CD4-positive, alpha-beta T cell treated with Interleukin-6 at 100 ng/mL for 8 hours (primary cell): ENCODE data around the gene L3MBTL3.
A peak's percentile ranks its signal among the peaks of the same experiment; 100 is the strongest.
"Not testable (repeated sequence)": the region's sequence is repeated elsewhere in the genome, so short reads cannot be mapped to it uniquely, and the experiment has no call there.

Source experiments
- DNase-seq: peaks from one replicate; pipeline ENCODE4 v3.0.0-alpha.2; 2020; ENCODE audit warnings: mixed read lengths, low spot score

L3MBTL3 gene

DNA sequence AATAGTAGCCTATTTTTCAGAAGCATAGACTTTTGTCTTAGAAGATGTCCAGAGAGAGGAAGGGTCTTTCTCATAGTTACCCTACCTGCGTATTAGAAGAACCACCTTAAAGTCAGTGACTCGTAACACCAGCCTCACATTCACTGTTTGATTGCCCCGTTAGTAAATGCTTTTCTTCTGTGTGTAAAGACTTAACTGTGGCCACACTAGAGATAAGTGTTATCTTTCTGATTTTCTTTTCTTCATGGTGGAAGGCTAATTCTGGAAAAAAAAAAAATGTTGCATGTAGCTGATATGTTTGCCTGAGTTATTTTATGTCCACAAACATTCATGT, 120.5 kb downstream of the L3MBTL3 start:
- DNase-seq, result no peak

DNA sequence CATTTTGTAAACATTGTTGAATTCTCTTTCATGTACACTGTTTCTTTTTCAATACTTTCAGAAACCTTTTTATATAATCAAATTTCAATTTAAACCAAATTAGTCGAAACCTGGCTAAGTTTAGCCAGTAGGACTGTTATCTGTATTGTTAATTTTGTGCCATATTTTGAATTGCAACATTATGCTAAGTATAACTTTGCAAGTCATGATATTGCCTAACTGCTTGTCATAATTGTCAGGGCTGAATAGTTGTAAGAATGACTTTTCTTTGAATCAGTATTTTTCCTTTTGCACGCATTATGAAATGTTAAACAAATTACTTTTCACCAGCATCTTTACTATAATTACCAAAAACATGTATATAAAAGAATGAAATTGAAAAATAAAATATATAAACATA, 121.7 kb downstream of the L3MBTL3 start:
- DNase-seq, result no peak

DNA sequence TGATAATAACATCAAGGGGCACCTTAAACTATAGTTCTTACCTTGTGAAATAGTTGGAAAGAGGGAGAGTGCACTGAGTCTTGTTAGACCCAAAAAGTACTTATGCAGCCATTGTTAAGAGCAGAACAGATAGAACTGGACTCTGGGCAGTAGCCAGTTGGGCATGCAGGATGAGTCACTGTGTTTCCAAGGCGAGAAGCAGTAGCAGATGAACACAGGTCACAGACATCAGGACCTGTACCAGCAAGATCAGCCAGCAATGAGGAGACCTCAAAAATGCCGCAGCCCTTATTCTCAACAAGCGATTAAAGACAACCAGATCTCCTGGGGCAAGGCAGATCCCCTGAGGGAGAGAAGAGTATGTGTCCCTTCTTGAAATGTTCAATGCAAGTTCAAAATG, 125.3 kb downstream of the L3MBTL3 start:
- DNase-seq, result no peak

DNA sequence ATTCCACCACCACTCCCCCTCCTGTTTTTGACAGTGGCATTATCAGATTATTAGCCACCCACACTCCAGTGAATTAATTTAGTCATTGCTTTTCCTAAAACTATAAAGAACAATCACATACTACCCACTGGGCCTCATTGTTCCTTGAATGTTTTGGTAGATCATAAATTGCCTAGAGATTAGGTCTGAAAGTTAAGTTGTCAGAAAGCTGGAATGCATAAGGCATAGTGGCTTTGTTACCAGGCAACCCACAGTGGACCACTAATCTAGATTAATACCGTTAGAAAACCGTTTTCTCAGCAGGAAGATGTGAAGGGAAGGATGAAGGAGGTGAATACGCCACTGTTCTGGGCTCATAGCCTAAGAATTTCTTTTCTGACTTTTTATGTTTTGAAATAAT, 128.7 kb downstream of the L3MBTL3 start:
- DNase-seq, result no peak

DNA sequence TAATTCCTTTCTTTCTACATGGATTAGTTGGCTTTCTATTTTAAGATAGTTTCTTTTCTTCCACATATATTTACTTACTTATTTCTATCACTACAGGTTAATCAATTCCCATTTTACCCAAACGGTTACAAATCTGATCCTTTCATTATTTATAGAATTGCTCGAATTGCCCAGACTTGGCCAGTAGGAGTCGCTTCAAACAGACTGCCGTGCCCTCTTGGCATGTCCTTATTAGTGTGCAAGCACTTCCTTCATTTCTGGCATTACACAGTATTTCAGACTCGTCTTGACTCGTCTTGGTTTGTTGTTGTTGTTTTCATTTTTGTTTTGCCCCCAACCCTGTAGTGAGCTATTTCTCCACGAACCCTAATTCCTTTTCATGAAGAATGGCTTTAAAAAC, 129.8 kb downstream of the L3MBTL3 start:
- peak; percentile 33 for DNase-seq

DNA sequence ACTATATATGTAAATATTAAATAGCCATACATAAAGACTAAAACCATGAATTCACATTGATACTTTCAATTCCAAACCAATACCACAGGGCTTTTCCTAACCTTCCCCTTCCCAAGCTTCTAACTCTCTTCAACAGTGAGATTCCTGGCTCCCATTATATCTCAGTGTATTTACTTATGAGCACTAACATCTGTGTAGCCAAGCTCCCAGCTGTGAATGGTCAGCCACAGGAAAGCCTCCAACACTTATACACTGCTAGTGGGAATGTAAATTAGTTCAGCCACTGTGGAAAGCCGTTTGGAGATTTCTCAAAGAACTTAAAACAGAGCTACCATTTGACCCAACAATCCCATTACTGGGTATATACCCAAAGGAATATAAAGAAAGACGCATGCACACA, 130.6 kb downstream of the L3MBTL3 start:
- not testable (repeated sequence) for DNase-seq

DNA sequence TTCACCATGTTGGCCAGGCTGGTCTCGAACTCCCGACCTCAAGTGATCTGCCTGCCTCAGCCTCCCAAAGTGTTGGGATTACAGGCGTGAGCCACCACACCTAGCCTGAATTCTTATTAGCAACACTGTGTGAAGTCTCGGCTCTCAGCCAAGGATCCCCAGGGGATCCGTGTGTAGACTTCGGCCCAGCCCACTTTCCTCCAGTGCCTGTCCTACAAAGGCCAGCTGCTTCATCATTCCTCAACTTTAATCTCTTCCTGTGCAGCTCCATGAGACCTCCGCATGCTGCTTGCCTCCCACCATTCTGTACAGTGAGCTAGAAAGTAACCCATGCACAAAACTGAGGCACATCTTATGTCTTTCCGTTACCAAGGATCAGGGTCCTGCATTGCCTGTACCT, 132.5 kb downstream of the L3MBTL3 start:
- no peak for DNase-seq

DNA sequence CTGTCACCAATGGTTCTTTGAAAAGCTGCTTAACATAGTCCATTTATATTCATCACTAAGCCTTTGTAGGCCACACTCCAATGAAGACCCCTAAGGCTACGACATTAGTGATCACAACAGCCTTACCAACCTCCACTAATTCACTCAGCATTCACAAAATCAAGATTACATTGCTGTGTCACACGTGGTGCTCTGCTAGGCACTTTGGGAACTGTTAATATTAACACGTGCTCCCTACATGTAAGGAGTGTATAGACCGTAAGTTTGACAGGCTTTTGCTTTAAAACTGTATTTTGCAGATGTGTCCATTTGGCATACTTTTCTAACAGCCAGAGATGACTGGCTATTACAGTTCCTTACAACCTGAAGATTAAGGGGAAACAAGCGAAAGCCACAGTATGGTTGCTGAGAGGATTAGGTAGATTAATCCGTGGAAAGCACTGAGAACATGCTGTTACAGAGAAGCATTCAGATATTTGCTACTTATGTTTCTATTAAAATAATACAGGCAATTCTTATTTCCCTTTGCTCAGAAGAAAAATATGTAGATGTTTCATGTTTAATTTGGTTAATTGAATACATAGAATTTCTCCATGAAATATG, 134.6 kb downstream of the L3MBTL3 start:
- DNase-seq, result no peak

DNA sequence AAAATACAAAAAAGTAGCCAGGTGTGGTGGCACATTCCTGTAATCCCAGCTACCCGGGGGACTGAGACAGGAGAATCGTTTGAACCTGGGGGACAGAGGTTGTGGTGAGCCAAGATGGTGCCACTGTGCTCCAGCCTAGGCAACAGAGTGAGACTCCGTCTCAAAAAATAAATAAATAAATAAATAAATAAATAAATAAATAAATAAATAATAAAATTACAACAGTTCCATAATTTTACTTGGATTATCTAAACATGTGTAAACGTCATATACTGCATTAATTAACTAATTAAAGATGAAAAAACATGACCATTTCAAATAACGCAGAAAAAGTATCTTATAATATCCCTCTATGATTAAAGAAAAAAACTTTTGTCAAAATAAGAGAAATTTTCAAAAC, 138.5 kb downstream of the L3MBTL3 start:
- DNase-seq, result no peak

DNA sequence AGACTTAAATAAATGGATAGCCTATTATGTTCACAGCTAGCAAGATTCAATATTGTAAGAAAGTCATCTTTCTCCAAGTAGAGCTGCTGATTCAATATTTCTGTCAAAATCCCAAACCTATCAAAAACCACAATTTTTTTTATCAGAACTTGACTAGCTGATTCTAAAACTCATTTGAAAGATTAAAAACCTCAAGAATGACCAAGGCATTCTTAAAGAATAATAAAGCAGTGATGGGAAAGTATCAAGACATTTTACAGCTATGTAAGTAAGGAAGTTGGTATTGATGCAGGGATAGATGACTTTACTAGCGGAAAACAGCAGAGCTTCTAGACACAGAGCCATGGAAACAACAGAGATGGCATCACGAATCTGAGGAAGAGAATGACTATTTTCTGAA, 139.7 kb downstream of the L3MBTL3 start:
- DNase-seq, result no peak

DNA sequence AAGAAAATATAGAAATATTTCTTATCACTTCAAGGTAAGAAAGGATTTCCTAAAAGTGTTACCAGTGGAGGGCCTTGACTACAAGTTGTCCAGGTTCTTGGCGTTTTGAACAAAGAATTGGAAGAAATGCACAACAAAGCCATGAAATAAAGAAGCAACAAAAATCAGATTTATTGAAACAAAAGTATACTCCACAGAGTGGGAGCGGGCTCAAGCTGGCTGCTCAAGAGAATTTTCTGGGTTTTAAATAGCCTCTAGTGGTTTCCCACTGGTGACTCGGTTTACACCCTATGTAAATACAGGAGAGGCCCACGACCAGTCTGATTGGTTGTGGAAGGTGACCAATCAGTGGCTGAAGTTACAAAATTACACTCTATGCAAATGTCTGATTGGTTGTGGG, 140.2 kb downstream of the L3MBTL3 start:
- DNase-seq, result no peak

DNA sequence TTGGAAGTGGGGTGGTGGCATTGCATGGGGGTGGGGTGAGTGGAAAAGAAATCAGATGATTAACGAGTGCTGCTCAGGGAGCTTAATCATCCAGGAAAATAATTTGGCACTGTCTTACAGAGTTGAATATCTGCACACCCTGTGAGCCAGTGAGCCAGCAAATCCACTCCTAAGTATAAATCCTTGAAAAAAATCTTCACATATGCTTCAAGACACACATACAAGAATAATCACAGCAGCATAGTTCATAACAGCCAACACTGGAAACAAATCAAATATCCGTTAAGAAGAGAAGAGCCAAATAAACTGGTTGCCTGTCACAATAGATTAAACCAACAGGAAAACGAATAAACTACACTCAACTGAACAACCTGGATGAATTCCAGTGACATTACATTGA, 141.6 kb downstream of the L3MBTL3 start:
- no peak for DNase-seq

DNA sequence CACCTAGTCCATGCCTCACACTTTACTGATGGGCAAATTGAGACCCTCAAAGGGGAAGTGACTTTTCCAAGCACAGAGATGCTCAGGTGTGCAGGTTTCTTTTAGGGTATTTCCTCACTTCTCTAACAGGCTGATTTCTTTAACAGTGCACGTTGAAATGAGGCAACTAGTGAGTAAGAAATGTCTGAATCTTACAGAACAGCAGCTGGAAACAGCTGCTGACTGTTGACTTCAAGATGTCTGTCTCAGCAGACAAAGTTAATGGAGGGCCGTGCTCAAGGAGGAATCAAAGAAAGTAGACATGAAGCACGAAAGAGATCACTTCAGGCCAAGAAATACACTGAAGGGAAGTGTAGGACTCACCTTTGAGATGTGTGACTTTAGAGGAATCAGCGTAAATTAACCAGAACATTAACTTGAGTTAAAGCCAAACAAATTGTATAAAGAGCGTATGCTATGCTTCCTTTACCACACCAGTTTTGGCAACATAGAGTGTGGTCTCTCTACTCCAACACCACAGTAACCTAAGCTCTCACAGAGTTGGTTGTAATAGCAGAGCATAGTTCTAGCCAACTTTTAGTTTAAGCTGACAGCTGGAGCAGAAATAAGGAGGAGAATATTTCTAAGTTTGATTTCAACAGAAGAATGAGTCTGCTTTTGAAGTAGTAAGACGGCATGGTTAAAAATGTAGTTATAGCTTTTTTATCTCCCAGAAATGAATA, 143.5 kb downstream of the L3MBTL3 start:
- DNase-seq, result no peak

DNA sequence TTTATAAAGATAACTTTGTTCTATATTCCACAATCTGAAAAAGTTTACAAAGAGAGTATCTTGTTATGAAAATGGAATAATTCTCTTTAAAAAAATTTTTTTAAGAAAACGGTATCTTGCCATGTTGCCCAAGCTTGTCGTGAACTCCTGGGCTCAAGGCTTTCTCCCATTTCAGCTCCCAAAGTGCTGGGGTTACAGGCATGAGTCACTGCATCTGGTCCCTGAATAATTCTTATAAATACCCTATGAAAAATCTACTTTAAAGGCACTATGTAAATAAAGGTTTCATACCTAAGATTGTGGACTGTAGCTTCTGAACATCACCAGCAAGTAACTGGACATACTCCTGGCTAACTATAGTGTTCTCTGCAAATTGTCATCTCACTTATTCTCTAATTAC, 144.0 kb downstream of the L3MBTL3 start:
- DNase-seq, result no peak

DNA sequence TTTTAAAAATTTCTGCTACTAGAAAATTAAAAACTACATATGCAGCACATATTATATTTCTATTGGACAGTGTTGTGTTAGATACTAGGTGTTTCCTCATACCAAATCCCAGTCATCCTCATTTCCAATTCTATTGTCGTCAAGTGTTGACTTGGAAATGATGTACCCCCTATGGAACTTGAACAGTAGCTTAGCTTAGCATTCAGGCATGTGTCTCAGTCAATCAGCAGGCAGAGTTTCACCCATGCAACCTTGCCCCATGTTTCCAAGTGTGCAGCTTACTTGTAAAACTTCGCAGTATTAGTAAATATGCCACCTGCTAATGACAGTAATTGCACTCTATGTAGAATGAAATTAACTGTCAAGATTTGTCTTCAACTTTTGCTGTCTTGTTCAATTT, 144.9 kb downstream of the L3MBTL3 start:
- DNase-seq, result no peak

DNA sequence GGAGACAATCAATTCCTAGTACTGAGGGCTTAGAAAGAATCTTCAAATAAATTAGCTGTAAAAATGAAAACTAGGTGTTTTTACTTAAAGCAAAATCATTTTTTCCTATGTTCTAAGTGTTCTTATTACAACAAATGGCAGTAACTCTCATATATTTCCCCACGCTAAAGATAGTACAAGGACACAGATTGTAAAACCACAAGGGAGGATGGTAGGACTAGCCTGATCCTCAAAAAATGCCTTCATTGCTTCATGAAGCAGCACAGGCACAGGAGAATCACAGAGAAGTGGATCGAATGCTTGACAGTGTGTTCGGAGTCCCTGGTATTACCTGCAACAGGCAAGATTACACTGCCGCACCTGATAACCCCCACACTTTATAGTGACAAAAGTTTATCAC, 145.9 kb downstream of the L3MBTL3 start:
- no peak for DNase-seq

DNA sequence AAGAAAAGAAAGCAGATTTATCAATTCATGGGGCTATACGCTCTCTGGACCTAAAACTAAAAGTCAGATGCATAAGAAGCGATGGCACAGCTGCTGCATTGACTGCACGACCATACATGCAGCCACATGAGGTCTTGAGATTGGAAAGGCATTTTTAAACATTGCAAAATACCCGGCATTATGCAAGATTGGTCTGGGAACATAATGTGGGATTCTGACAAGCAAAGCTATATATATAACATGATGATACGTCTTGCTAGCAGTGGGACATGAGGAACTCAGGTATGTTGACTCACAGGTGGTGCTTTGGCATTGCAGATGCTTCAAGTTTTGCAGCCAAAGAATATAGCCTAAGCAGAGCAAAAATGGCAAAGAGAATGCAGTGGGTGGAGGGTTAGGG, 149.3 kb downstream of the L3MBTL3 start:
- DNase-seq, result no peak

DNA sequence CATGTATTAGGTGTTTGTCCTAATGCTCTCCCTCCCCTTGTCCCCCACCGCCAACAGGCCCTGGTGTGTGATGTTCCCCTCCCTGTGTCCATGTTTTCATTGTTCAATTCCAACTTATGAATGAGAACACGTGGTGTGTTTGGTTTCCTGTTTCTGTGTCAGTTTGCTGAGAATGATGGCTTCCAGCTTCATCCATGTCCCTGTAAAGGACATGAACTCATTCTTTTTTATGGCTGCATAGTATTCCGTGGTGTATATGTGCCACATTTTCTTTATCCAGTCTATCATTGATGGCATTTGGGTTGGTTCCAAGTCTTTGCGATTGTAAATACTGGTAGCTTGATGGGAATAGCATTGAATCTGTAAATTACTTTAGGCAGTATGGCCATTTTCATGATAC, 151.8 kb downstream of the L3MBTL3 start:
- DNase-seq, result not testable (repeated sequence)

DNA sequence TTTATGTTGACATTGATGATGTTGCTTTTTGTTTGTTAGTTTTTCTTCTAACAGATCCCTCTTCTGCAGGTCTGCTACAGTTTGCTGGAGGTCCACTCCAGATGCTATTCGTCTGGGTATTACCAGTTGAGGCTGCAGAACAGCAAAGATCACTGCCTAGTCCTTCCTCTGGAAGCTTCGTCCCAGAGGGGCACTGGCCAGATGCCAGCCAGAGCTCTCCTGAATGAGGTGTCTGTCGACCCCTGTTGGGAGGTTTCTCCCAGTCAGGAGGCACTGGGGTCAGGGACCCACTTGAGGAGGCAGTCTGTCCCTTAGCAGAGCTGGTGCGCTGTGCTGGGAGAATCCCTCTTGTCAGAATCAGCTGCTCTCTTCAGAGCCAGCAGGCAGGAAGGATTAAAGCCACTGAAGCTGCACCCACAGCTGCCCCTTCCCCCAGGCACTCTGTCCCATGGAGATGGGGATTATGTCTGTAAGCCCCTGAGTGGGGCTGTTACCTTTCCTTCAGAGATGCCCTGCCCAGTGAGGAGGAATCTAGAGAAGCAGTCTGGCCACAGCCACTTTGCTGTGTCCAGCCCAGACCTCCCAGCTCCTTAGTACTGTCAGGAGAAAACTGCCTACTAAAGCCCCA, 155.1 kb downstream of the L3MBTL3 start:
- DNase-seq, result not testable (repeated sequence)

DNA sequence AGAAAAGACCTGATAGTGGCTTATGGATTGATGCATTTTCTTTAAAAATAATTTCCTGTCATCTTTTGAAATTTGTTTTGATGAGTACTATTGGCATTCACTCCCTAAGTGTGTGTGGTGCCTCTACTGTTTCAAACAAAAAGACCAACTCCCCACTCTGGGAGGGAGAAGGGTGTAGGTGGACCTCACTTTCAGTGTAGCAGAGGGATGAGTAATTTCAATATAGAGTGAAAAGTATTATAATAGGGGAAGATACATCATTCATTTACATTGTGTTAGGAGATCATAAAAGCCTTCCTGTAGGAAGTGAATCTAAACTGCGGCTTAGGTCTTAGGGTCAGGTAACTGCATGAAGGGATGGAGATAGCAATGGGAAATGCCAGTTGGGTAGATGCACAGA, 158.0 kb downstream of the L3MBTL3 start:
- DNase-seq, result no peak

DNA sequence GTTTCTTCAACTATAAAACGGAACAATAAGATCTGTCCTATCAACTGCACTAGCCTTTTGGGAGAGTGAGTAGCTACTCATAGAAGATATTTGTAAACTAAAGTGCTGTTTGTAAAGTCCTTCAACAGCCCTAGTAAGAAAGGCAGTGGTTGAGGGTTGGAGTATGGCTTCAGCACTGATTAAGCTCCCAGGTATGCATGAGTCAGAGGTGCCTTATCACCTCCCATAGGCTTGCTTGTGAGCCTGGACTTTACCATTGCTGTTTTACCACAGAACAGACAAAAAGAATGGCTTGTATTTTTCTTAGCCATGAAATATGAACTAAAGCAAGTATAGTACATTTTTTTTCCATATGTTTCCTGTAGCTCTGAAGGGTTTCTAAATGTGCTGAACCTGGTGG, 160.3 kb downstream of the L3MBTL3 start:
- DNase-seq, result no peak

DNA sequence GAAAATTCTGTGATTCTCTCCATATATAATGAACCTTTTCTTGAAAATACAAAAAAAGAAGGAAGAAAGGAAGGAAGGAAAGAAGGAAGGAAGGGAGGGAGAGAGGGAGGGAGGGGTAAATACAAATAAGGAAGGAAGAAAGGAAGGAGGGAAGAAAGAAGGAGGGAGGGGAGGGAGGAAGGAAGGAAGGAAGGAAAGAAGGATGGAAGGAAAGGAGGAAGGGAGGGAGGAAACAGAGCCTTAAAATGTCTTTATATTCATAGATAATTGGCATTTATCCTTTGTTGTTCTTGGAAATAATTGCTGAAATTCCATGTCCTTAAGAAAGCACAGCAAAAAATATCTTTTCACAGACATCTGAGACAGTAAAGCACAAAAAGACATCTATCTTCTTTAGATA, 164.1 kb downstream of the L3MBTL3 start:
- no peak for DNase-seq

DNA sequence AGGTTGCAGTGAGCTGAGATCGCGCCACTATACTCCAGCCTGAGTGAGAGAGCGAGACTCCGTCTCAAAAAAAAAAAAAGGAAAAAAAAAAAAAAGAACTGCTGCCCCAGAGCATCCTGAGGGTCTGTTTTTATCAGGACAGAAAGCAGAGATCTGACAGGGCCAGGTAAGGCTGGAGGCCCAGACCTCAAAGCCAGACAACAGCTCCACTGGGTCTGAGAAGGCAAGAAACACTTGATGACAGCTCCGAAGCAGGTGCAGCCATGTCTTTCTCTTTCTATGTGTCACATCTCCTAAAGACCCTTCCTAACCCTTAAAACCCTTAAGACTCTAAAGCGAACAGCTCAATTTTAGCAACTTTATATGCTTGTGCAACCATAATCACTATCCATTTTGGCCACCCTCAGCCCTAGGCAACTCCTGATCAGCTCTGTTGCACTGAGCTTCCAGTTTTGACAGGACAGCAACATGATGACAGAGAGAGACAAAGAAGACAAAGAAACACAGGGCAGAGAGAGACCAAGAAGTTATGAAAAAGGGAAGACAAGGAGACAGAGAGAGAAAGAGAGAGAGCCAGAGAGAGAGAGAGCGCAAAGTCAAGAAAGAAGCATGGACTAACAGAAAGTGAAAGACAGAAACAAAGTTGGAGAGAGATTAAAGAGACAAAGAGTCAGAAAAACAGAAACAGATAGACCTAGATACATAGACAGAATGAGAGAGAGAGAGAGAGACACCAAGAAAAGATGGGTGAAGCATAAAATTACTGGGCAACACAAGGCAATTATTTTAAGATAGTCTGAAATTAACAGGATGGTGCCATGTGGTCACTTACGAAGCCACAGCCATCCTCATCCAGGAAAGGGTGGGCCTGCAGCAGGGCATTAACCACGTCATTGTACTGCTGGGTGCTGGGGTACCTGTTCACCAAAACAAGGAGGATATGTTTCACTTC, 165.2 kb downstream of the L3MBTL3 start:
- peak; percentile 54 for DNase-seq
